Occipital lobe (tissue), 2 donors: ENCODE results near the gene TBC1D14. TPM values are rescaled to one million over a fixed set of nuclear protein-coding genes. Genes with fewer than 3 reads are reported as not detected.
"Not testable (repeated sequence)": the region's sequence is repeated elsewhere in the genome, so short reads cannot be mapped to it uniquely, and the experiment has no call there.

Experiments used
- DNase-seq: peaks from one replicate; lab custom pipeline; 2025; lab: John Stamatoyannopoulos, UW
- total RNA-seq: library from RNA; depleted of rRNA; stranded (reverse); fragments of >200 nt; gene quantifications from one replicate; pipeline ENCODE4 v1.2.3, GENCODE V29; 2014

Gene TBC1D14
- total RNA-seq, 1 donor from 2014 or later: 213 TPM

- no peak for DNase-seq
Observed at GRCh38 chr4:6908432-6909112, 1.1 kb upstream of the TBC1D14 start.

- DNase-seq: no peak
Observed at GRCh38 chr4:6909970-6910339, 329 bp downstream of the TBC1D14 start.

GRCh38 chr4:6910340-6910959 lies 824 bp downstream of the TBC1D14 start:
- no peak for DNase-seq

GRCh38 chr4:6910960-6911874 lies 1.6 kb downstream of the TBC1D14 start:
- DNase-seq: no peak

- not testable (repeated sequence) for DNase-seq
Observed at GRCh38 chr4:6911917-6912316, 2.3 kb downstream of the TBC1D14 start.

GRCh38 chr4:6912441-6912840 lies 2.8 kb downstream of the TBC1D14 start:
- DNase-seq: no peak

GRCh38 chr4:6913350-6913905 lies 3.8 kb downstream of the TBC1D14 start:
- no peak for DNase-seq

GRCh38 chr4:6914448-6914847 lies 4.8 kb downstream of the TBC1D14 start:
- no peak for DNase-seq

- no peak for DNase-seq
Observed at GRCh38 chr4:6915041-6916005, 5.7 kb downstream of the TBC1D14 start.

GRCh38 chr4:6916069-6916586 lies 6.5 kb downstream of the TBC1D14 start:
- DNase-seq: no peak

- DNase-seq: no peak
Observed at GRCh38 chr4:6916587-6917460, 7.2 kb downstream of the TBC1D14 start.

GRCh38 chr4:6917461-6918271 lies 8.0 kb downstream of the TBC1D14 start:
- no peak for DNase-seq

- no peak for DNase-seq
Observed at GRCh38 chr4:6918338-6918737, 8.7 kb downstream of the TBC1D14 start.

GRCh38 chr4:6920171-6920570 lies 10.5 kb downstream of the TBC1D14 start:
- DNase-seq: no peak

- DNase-seq: no peak
Observed at GRCh38 chr4:6923507-6923906, 13.9 kb downstream of the TBC1D14 start.

GRCh38 chr4:6924361-6924779 lies 14.7 kb downstream of the TBC1D14 start:
- DNase-seq: no peak

- no peak for DNase-seq
Observed at GRCh38 chr4:6925357-6925836, 15.8 kb downstream of the TBC1D14 start.

GRCh38 chr4:6926081-6926480 lies 16.5 kb downstream of the TBC1D14 start:
- DNase-seq: no peak
